WERI-Rb-1 (cell line): Measurements from ENCODE around the gene BIRC5.
A peak's percentile ranks its signal among the peaks of the same experiment; 100 is the strongest.

Experiments
- DNase-seq: peaks from one replicate; pipeline ENCODE4 v3.0.0-alpha.2; 2020
- H3K27ac ChIP-seq: fragments of 250-450 bp; sonication (Bioruptor Pico); 2 replicates; pipeline ENCODE4 v1.5.1; 2020; ENCODE audit warnings: mild to moderate bottlenecking, moderate library complexity
- H3K27me3 ChIP-seq: fragments of 250-450 bp; sonication (Bioruptor Pico); 2 replicates; pipeline ENCODE4 v1.5.1; 2021; ENCODE audit warnings: mild to moderate bottlenecking, low read depth, moderate library complexity; ENCODE audit not compliant: insufficient read depth, severe bottlenecking
- H3K36me3 ChIP-seq: fragments of 250-450 bp; sonication (Bioruptor Pico); 2 replicates; pipeline ENCODE4 v1.5.1; 2020; ENCODE audit warnings: mild to moderate bottlenecking, moderate library complexity
- H3K4me3 ChIP-seq: 2 replicates; pipeline ENCODE4 v1.5.1; 2011; ENCODE audit warnings: low read depth, mild to moderate bottlenecking, control low read depth, low read length
- H3K9me3 ChIP-seq: fragments of 250-450 bp; sonication (Bioruptor Pico); 2 replicates; pipeline ENCODE4 v1.5.1; 2021; ENCODE audit warnings: mild to moderate bottlenecking, moderate library complexity; ENCODE audit not compliant: severe bottlenecking
- CTCF ChIP-seq: IDR thresholded peaks from 2 replicates; pipeline ENCODE4 v1.5.1; 2011; ENCODE audit warnings: low read depth, mild to moderate bottlenecking, control low read depth, inconsistent platforms, low read length

The BIRC5 gene

GRCh38 chr17:78214016-78214705 is at the start of gene BIRC5:
Gene BIRC5, plus strand, starts transcription at chr17:78214253. Its CDS starts 64 bp downstream, at chr17:78214317.
- TF ChIP-seq CTCF = no peak
- Histone ChIP-seq H3K27me3 (no peaks in the 10 kb centered on the region), H3K9me3 (no peaks in the 10 kb centered on the region), H3K4me3 (peak within 1 kb of the TSS; percentile 99), H3K27ac (peak within 1 kb of the TSS; percentile 96), H3K36me3 (peaks cover 47% of the 10 kb centered on the region)
- peak; percentile 96 for DNase-seq

GRCh38 chr17:78164748-78165607 is 49.1 kb upstream of the BIRC5 start:
- TF ChIP-seq CTCF = no peak
- no peak for DNase-seq
- Histone ChIP-seq H3K27ac (no peak overlapping the region), H3K4me3 (no peak overlapping the region), H3K36me3 (no peaks in the 10 kb centered on the region), H3K9me3 (no peaks in the 10 kb centered on the region), H3K27me3 (no peaks in the 10 kb centered on the region)

GRCh38 chr17:78166416-78166815 is 47.6 kb upstream of the BIRC5 start:
- Histone ChIP-seq H3K4me3 (no peak overlapping the region), H3K27me3 (no peaks in the 10 kb centered on the region), H3K9me3 (no peaks in the 10 kb centered on the region), H3K27ac (no peak overlapping the region), H3K36me3 (peaks cover 9% of the 10 kb centered on the region)
- peak; percentile 52 for DNase-seq
- TF ChIP-seq CTCF = no peak

GRCh38 chr17:78168242-78168902 is 45.7 kb upstream of the BIRC5 start, which contains the start of gene SYNGR2:
Gene SYNGR2, plus strand, starts transcription at chr17:78168581. Its CDS starts 36 bp downstream, at chr17:78168617.
- H3K27me3 ChIP-seq = no peaks in the 10 kb centered on the region
- H3K4me3 ChIP-seq = peak within 1 kb of the TSS; percentile 82
- peaks cover 29% of the 10 kb centered on the region for H3K36me3 ChIP-seq
- no peaks in the 10 kb centered on the region for H3K9me3 ChIP-seq
- peak; percentile 93 for DNase-seq
- TF ChIP-seq CTCF = no peak
- H3K27ac ChIP-seq = peak within 1 kb of the TSS; percentile 68

GRCh38 chr17:78168903-78169793 is 44.9 kb upstream of the BIRC5 start:
- peaks cover 37% of the 10 kb centered on the region for H3K36me3 ChIP-seq
- TF ChIP-seq CTCF = no peak
- peak overlapping the region; percentile 82 for H3K4me3 ChIP-seq
- H3K27ac ChIP-seq = peak overlapping the region; percentile 68; the same call in 1 of the 2 replicates
- peak; percentile 81 for DNase-seq
- no peaks in the 10 kb centered on the region for H3K27me3 ChIP-seq
- H3K9me3 ChIP-seq = no peaks in the 10 kb centered on the region
